Activated CD4-positive, alpha-beta T cell treated with anti-CD3 and anti-CD28 coated beads for 36 hours (primary cell): ENCODE data around the gene FSTL5. TPM values are rescaled to one million over a fixed set of nuclear protein-coding genes. Genes with fewer than 3 reads are reported as not detected.

ENCODE experiments used
- ATAC-seq: fragments of 200-7000 bp; cut with Tn5 transposase; one replicate; pipeline ENCODE4 v1.10.0; 2021; ENCODE audit warnings: mild to moderate bottlenecking, moderate library complexity
- CTCF ChIA-PET: fragments of 350-600 bp; sonication (Branson Sonifier 250); formaldehyde crosslinking; loops from one replicate; lab custom pipeline; 2021; ENCODE audit warnings: antibody characterized with exemption; lab: Charles Lee
- POLR2A ChIA-PET: fragments of 350-600 bp; sonication (Branson Sonifier 250); formaldehyde crosslinking; loops from one replicate; lab custom pipeline; 2021; ENCODE audit warnings: antibody characterized with exemption, inconsistent platforms; lab: Charles Lee
- DNase-seq: peaks from one replicate; pipeline ENCODE4 v3.0.0-alpha.2; 2020
- H3K27ac Mint-ChIP-seq: one replicate; pipeline ENCODE4 v1.8.0; 2021; ENCODE audit warnings: mixed read lengths
- H3K27me3 Mint-ChIP-seq: one replicate; pipeline ENCODE4 v1.8.0; 2021; ENCODE audit warnings: mixed read lengths
- H3K36me3 Mint-ChIP-seq: one replicate; pipeline ENCODE4 v1.8.0; 2021; ENCODE audit warnings: low read depth, mixed read lengths
- H3K4me1 Mint-ChIP-seq: one replicate; pipeline ENCODE4 v1.8.0; 2021; ENCODE audit warnings: mixed read lengths
- H3K4me3 Mint-ChIP-seq: one replicate; pipeline ENCODE4 v1.8.0; 2021; ENCODE audit warnings: mild to moderate bottlenecking, moderate library complexity, mixed read lengths
- H3K9me3 Mint-ChIP-seq: one replicate; pipeline ENCODE4 v1.8.0; 2021; ENCODE audit warnings: low read depth, mixed read lengths
- intact Hi-C, 2 experiments: fragments of 100-400 bp; cut with DNase I in 1 of 2; cut with micrococcal nuclease in 1 of 2; formaldehyde crosslinking; loops; one replicate each; pipeline versions ENCODE4 v1.14.2 to v1.15.1; 2022 to 2024; cut with DNase I, micrococcal nuclease
- total RNA-seq, 2 experiments: library from RNA; stranded (reverse); gene quantifications; one replicate each; pipeline ENCODE4 v1.2.3, GENCODE V29; 2021

The FSTL5 gene
- total RNA-seq, 2 experiments from 2014 or later: not detected

DNA sequence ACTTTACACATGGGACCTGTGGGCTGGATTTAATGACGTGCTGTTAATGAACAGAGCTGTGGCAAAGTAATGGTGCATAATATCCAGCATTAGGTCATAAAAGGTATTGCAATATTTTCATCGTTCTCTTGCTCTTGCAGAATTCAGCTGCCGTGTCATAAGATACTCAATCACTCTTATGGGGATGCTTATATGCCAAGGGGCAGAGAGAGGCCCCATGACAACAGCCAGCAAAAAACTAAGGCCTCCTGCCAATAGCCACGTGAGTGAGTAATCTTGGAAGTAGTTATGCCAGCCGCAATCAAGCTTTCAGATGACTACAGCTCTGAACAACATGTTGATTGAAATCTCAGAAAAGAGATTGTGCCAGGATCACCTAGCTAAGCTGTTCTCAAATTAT is 616.9 kb downstream of the FSTL5 start:
- ATAC-seq (no peak), DNase-seq (no peak)
- Mint-ChIP-seq H3K9me3 (no peaks in the 10 kb centered on the region), H3K27ac (no peak overlapping the region), H3K4me1 (no peaks in the 10 kb centered on the region), H3K36me3 (no peaks in the 10 kb centered on the region), H3K27me3 (no peaks in the 10 kb centered on the region), H3K4me3 (no peak overlapping the region)
- CTCF ChIA-PET: no interaction called here
- intact Hi-C loops: no loop called here
- POLR2A ChIA-PET: no interaction called here

DNA sequence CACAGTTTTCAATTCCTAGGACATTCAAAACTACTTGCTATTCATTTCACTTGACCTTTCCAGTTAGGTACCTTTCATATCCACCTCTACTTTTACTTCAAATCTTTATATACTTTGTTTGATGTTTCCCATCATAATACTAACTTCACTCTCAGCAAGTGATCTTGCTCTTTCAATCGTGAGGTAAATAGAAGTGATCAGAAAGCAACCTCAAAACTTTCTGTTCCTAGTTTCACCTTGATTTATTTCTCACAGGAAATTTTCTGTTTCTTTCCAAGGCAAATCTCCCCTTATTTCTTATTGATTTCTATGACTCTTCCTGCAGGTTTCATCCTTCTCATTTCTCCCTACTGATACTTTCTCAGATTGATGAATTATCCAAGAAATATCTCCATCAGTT is 623.5 kb downstream of the FSTL5 start:
- H3K27ac Mint-ChIP-seq: no peak overlapping the region
- no peaks in the 10 kb centered on the region for H3K4me1 Mint-ChIP-seq
- ATAC-seq: no peak
- intact Hi-C loops: no loop called here
- H3K36me3 Mint-ChIP-seq: no peaks in the 10 kb centered on the region
- H3K4me3 Mint-ChIP-seq: no peak overlapping the region
- ChIA-PET POLR2A (no interaction called here), CTCF (no interaction called here)
- DNase-seq: no peak
- H3K27me3 Mint-ChIP-seq: no peaks in the 10 kb centered on the region
- H3K9me3 Mint-ChIP-seq: peaks cover 13% of the 10 kb centered on the region

DNA sequence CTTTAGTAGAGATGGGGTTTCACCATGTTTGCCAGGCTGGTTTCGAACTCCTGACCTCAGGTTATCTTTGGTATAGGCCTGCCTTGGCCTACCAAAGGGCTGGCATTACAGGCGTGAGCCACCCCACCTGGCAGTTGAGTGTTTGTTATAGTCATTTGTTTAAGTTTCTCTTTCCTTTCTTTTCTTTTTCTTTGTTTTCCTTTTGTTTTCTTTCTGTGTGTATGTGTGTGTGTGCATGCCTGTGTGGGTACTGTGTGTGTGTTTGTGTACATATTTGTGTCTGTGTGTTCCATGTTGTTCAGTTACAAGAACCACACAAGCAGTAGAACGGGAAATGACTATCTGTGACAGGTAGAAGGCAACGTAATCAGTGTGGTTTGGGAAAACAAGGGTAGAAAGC is 624.9 kb downstream of the FSTL5 start:
- ChIA-PET POLR2A (no interaction called here), CTCF (no interaction called here)
- Mint-ChIP-seq H3K4me1 (no peaks in the 10 kb centered on the region), H3K27ac (no peak overlapping the region), H3K4me3 (no peak overlapping the region), H3K36me3 (no peaks in the 10 kb centered on the region), H3K9me3 (peaks cover 15% of the 10 kb centered on the region), H3K27me3 (no peaks in the 10 kb centered on the region)
- ATAC-seq (no peak), DNase-seq (no peak)
- intact Hi-C loops: no loop called here

DNA sequence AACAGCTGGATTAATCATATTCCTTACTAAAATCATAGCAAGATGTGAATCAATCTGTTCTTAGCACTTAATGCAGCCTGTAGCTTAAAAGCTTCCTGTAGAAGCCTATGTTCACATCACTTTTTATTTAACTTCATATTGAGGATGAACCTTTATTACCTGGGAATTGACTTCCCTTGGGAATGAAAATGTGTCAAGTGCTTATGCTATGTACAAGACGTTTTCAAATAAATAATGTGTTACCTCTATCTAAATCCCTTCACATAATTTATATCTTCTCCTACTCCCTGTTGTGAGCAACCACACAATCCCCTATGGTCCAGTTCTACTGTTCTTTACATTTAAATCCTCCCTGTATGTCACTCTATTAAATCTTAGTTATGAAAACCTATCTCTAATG is 633.1 kb downstream of the FSTL5 start:
- DNase-seq (no peak), ATAC-seq (no peak)
- POLR2A ChIA-PET: no interaction called here
- H3K4me3 Mint-ChIP-seq: no peak overlapping the region
- no peak overlapping the region for H3K27ac Mint-ChIP-seq
- H3K9me3 Mint-ChIP-seq: peaks cover 7% of the 10 kb centered on the region
- CTCF ChIA-PET: no interaction called here
- H3K4me1 Mint-ChIP-seq: no peaks in the 10 kb centered on the region
- H3K36me3 Mint-ChIP-seq: no peaks in the 10 kb centered on the region
- intact Hi-C loops: no loop called here
- H3K27me3 Mint-ChIP-seq: no peaks in the 10 kb centered on the region

DNA sequence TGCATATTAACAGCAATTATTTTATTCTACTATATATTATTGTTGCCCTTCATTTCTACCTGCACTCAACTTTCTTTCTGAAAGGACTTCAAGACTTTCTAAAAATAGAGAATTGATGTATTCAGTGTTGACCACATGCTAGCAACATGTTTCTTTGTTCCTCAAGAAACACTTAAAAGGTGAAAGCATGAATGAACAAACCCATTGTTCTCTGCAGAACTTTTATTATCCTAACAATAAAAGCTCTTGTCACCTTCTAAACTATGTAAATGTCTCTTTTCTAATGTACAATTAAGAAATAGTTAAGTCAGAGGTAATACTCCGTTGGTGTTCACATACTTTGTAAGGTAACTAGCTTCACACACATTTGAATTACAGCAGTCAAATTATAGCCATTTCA is 638.7 kb downstream of the FSTL5 start:
- H3K27me3 Mint-ChIP-seq: no peaks in the 10 kb centered on the region
- no peak for ATAC-seq
- CTCF ChIA-PET: no interaction called here
- no peak overlapping the region for H3K27ac Mint-ChIP-seq
- H3K4me1 Mint-ChIP-seq: no peaks in the 10 kb centered on the region
- DNase-seq: no peak
- no peaks in the 10 kb centered on the region for H3K36me3 Mint-ChIP-seq
- POLR2A ChIA-PET: no interaction called here
- H3K4me3 Mint-ChIP-seq: no peak overlapping the region
- H3K9me3 Mint-ChIP-seq: peaks cover 4% of the 10 kb centered on the region
- intact Hi-C loops: no loop called here

DNA sequence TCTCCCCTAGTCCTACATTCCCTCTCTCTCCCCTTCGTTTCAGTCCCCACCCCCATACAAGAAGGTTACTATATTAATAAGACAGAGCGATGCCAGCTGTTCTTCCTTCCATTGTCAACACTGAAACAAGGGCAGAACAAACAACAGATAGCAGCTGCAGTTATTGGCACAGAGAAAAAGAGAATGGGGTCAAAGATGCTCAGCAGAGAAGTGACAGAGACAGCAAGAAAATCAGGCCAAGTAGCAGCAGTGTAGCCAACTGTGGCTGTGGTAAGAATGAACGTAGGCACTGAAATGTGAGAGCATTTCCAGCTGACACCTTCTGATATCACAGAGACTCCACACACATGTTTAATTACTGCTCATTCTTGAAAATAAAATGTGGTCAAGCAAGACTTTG is 641.8 kb downstream of the FSTL5 start:
- Mint-ChIP-seq H3K4me1 (no peaks in the 10 kb centered on the region), H3K4me3 (no peak overlapping the region), H3K9me3 (peaks cover 4% of the 10 kb centered on the region), H3K27me3 (no peaks in the 10 kb centered on the region), H3K36me3 (no peaks in the 10 kb centered on the region), H3K27ac (no peak overlapping the region)
- CTCF ChIA-PET: no interaction called here
- DNase-seq (no peak), ATAC-seq (no peak)
- POLR2A ChIA-PET: no interaction called here
- intact Hi-C loops: no loop called here

DNA sequence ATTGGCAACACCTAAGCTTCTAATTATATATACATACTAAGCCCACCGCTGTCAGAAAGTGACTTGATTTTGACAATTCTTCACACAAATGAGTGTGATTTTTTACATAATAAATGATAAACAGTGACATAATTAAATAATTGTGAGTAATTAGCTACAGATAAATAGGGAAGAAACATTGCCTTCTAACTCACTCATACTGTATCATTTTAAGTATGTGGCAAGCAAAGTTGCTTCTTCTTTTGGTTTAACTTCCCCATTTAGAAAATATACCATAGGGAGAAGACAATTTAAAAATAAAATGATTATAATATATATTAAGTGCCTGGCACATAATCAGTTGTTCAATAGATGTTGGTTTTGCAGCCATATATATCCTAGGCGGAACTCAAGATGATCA is 644.2 kb downstream of the FSTL5 start:
- no peak for DNase-seq
- Mint-ChIP-seq H3K4me1 (no peaks in the 10 kb centered on the region), H3K9me3 (peaks cover 2% of the 10 kb centered on the region), H3K27ac (no peak overlapping the region), H3K27me3 (no peaks in the 10 kb centered on the region), H3K4me3 (no peak overlapping the region), H3K36me3 (no peaks in the 10 kb centered on the region)
- no peak for ATAC-seq
- ChIA-PET POLR2A (no interaction called here), CTCF (no interaction called here)
- intact Hi-C loops: no loop called here

DNA sequence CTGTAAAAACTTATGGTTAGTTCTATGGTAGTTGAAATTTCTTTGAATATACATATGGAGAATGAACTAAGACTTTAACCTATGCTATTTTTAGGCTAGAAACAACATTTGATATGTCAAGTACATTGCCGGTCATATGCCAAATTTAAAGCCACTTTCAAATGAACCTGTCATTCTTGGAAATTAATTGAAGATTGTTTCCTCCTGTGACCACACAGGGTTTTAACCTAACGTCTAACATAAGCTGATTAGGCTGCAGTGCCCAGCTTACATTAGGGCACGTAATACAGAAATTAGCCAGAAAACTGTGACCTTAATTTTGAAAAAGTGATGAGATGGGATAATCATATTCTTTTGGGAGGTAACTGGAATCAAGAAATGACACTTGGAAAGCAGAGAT is 645.9 kb downstream of the FSTL5 start:
- ATAC-seq (no peak), DNase-seq (no peak)
- Mint-ChIP-seq H3K27ac (no peak overlapping the region), H3K27me3 (no peaks in the 10 kb centered on the region), H3K4me1 (no peaks in the 10 kb centered on the region), H3K36me3 (no peaks in the 10 kb centered on the region), H3K9me3 (peaks cover 2% of the 10 kb centered on the region), H3K4me3 (no peak overlapping the region)
- ChIA-PET POLR2A (no interaction called here), CTCF (interaction anchor here (0.6 kb wide), 1 partner anchor 393 kb away, joined by 3 read pairs; no protein-coding TSS in a partner anchor)
- intact Hi-C loops: no loop called here

DNA sequence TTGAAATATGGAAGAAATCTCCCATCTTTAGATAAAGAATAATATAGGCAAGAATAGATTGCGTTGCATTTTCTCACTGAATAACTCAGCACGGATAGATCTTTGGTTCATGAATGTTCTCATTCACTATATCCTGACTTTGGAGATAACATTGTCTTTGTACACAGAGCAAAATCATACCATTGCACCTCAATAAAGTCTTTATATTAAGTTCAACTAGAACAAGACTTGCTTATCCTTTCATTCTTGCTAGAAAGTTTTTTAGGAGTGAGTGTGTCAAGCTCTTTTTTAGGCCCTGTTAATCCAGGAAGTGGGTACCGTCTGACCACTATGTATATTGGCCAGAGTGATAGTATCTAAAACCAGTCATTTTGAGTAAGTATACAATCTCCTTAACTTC is 658.7 kb downstream of the FSTL5 start:
- H3K27ac Mint-ChIP-seq: no peak overlapping the region
- ChIA-PET CTCF (no interaction called here), POLR2A (no interaction called here)
- no peaks in the 10 kb centered on the region for H3K9me3 Mint-ChIP-seq
- intact Hi-C loops: no loop called here
- no peaks in the 10 kb centered on the region for H3K27me3 Mint-ChIP-seq
- H3K4me3 Mint-ChIP-seq: no peak overlapping the region
- DNase-seq: no peak
- H3K4me1 Mint-ChIP-seq: no peaks in the 10 kb centered on the region
- no peaks in the 10 kb centered on the region for H3K36me3 Mint-ChIP-seq
- ATAC-seq: no peak

DNA sequence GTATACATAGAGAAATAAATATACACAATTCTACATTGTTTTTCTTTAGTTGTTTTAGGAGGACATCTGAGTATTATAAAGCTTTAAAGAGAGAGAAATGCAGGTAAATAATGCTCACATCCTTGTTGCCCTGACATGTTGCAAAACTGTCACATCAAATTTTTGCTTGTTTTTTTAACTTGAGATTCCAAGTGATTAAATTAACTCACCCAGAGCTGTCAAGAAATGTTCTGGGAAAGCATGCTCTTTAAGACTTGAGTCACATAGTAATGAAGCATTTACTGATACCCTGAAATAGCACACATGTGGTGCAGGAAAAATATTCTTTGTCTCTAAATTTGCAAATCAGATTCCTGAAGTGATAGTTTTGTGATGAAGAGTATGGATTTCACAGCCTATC is 665.6 kb downstream of the FSTL5 start:
- no peak for DNase-seq
- ChIA-PET POLR2A (no interaction called here), CTCF (no interaction called here)
- Mint-ChIP-seq H3K4me1 (no peaks in the 10 kb centered on the region), H3K27ac (no peak overlapping the region), H3K27me3 (no peaks in the 10 kb centered on the region), H3K36me3 (no peaks in the 10 kb centered on the region), H3K4me3 (no peak overlapping the region), H3K9me3 (no peaks in the 10 kb centered on the region)
- intact Hi-C loops: no loop called here
- ATAC-seq: no peak

DNA sequence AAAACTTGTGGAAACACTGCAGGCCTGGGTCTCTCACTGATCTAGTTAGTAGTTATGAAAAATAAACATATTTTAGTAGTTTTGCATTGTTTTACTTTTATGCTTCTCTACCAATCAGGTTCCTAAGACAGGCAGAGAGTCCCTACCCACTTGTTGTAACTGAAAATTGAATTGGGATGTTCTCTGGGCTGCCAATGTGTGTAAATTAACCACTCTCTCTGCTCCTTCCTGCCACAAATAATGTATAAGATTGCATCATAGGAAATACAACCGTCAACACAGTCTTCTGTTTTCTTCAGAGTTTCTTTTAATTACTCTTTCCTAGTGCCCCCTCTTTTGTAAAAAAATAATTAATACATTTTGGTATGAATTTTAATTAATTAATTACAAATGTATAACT is 677.3 kb downstream of the FSTL5 start:
- ATAC-seq (no peak), DNase-seq (no peak)
- no peaks in the 10 kb centered on the region for H3K36me3 Mint-ChIP-seq
- peaks cover 2% of the 10 kb centered on the region for H3K9me3 Mint-ChIP-seq
- no peak overlapping the region for H3K27ac Mint-ChIP-seq
- ChIA-PET CTCF (no interaction called here), POLR2A (no interaction called here)
- H3K27me3 Mint-ChIP-seq: no peaks in the 10 kb centered on the region
- intact Hi-C loops: no loop called here
- H3K4me1 Mint-ChIP-seq: no peaks in the 10 kb centered on the region
- H3K4me3 Mint-ChIP-seq: no peak overlapping the region

DNA sequence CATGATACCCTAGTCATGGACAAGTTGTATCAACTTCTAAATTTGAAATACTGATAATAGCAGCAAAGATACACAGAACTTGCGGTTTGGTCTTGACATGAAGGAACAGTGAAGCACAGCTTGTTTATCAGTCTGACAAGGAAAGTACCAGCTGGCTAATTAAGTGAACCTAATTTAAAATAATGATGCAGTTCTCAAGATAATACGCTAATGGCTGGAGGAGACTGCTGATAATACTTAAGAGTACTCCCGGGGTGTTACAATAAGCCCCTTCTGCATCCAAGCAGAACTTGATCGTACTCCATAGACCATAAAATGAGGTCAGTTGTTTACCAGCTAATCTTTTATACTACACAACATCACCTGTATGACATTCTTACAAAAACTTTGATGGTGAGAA is 697.5 kb downstream of the FSTL5 start:
- Mint-ChIP-seq H3K4me1 (no peaks in the 10 kb centered on the region), H3K27ac (no peak overlapping the region), H3K36me3 (no peaks in the 10 kb centered on the region), H3K9me3 (peaks cover 10% of the 10 kb centered on the region), H3K4me3 (no peak overlapping the region), H3K27me3 (no peaks in the 10 kb centered on the region)
- intact Hi-C loops: no loop called here
- DNase-seq (no peak), ATAC-seq (no peak)
- ChIA-PET CTCF (no interaction called here), POLR2A (no interaction called here)

DNA sequence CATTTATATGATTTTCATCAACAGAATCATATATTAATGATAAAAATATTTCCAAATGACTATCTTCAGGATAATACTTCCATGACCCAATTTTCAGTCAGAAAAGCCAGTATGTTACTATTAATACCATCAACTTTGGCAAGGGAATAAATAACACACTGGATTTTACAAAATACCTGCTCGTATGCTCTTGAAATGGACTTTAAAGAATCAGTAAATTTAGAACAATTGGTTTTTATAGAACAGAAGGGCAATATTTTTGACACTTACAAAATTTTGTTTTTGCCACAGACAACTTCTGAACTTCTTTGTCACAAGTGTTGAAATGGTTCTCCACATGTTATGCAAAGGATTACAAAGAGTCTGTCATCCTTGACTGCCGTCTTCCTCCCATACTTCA is 700.4 kb downstream of the FSTL5 start:
- Mint-ChIP-seq H3K9me3 (peaks cover 10% of the 10 kb centered on the region), H3K27ac (no peak overlapping the region), H3K36me3 (no peaks in the 10 kb centered on the region), H3K4me3 (no peak overlapping the region), H3K27me3 (no peaks in the 10 kb centered on the region), H3K4me1 (no peaks in the 10 kb centered on the region)
- POLR2A ChIA-PET: no interaction called here
- ATAC-seq: no peak
- intact Hi-C loops: no loop called here
- no peak for DNase-seq
- CTCF ChIA-PET: no interaction called here
